Measurements from ENCODE around the gene GRIN2B. TPM values are rescaled to one million over a fixed set of nuclear protein-coding genes. Genes with fewer than 3 reads are reported as not detected.

GRIN2B gene
- total and polyA plus RNA-seq, 10 of the 15 experiments (the other 5 are each of a cell fraction or from before 2014, with no cell fraction given) = under 0.01 TPM; not detected in 9

GRCh38 chr12:14007639-14008038 lies 26.2 kb upstream of the GRIN2B start:
- intact Hi-C loops (cut with micrococcal nuclease; ENCODE audit: unreplicated experiment) = no loop called here
- CTCF ChIA-PET = interaction anchor here (0.5 to 1.3 kb wide), 2 partner anchors 10 to 33 kb away, joined by 3 to 5 read pairs; no protein-coding TSS in a partner anchor
- no TSS peak for BruUV-seq (replicated peaks)

More at GRCh38 chr12:14007639-14008038, 26.2 kb upstream of the GRIN2B start:
- ATAC-seq (no peak), FAIRE-seq (no peak), DNase-seq (ENCODE audit: low read depth, low spot score) (no peak)
- Histone ChIP-seq H3K4me3 (no peak overlapping the region), H3K4me2 (ENCODE audit: control insufficient read depth, insufficient read depth) (no peak overlapping the region), H3K27me3 (replicated peaks in 1 of 2; ENCODE audit: control insufficient read depth in 2 of 2, insufficient read depth in 2 of 2, low read length in 1 of 2) (no peaks in the 10 kb centered on the region), H2AFZ (ENCODE audit: control insufficient read depth, low read depth, low read length) (no peak overlapping the region), H3K36me3 (ENCODE audit: control insufficient read depth in 2 of 2, insufficient read depth in 2 of 2, low read length in 1 of 2) (no peaks in the 10 kb centered on the region), H3K4me1 (ENCODE audit: control insufficient read depth, insufficient read depth, low read length) (no peaks in the 10 kb centered on the region), H3K9me3 (replicated peaks; ENCODE audit: control insufficient read depth, insufficient read depth, low read length) (no peaks in the 10 kb centered on the region), H4K20me1 (ENCODE audit: control insufficient read depth, insufficient read depth) (no peaks in the 10 kb centered on the region), H3K9ac (ENCODE audit: control insufficient read depth, insufficient read depth, low read length) (no peak overlapping the region), H3K79me2 (ENCODE audit: control insufficient read depth, insufficient read depth, low read length) (no peaks in the 10 kb centered on the region), H3K27ac (ENCODE audit: control insufficient read depth, insufficient read depth) (no peak overlapping the region)
- RAD21 ChIA-PET (ENCODE audit: unreplicated experiment) = no interaction called here
- 11% methylated on average over 2 of the region's 2 CpGs for WGBS (ENCODE audit: insufficient coverage, insufficient replicate concordance, low lambda C conversion rate, missing lambda C conversion rate)
- POLR2A ChIA-PET = no interaction called here
- TF ChIP-seq TAF1 (IDR thresholded peaks at IDR 0.05; ENCODE audit: borderline replicate concordance, low read depth, low read length) (no peak), BACH1 (IDR thresholded peaks at IDR 0.05; ENCODE audit: borderline replicate concordance) (no peak), SMC3 (IDR thresholded peaks at IDR 0.05; ENCODE audit: borderline replicate concordance, low read length) (no peak), ZZZ3 (IDR thresholded peaks at IDR 0.05; ENCODE audit: control insufficient read depth, insufficient read length, low read depth) (no peak), SMARCA5 (IDR thresholded peaks at IDR 0.05) (no peak), NBN (IDR thresholded peaks at IDR 0.05) (no peak), RELA (IDR thresholded peaks at IDR 0.05; ENCODE audit: borderline replicate concordance, partially characterized antibody) (no peak), TARDBP (IDR thresholded peaks at IDR 0.05; ENCODE audit: borderline replicate concordance) (no peak), HSF1 (IDR thresholded peaks at IDR 0.05; ENCODE audit: low read depth, low read length) (no peak), BRCA1 (IDR thresholded peaks at IDR 0.05; ENCODE audit: low read depth, low read length) (no peak)
- SMC1A ChIA-PET (ENCODE audit: uncharacterized antibody, unreplicated experiment) = interaction anchor here (1.2 kb wide), 1 partner anchor 12 kb away, joined by 3 read pairs; no protein-coding TSS in a partner anchor
- in situ Hi-C loops (cut with MboI) = no loop called here
